HG02885 (cell line): Measurements from ENCODE around the gene GATAD2B.
"Not testable (repeated sequence)": the region's sequence is repeated elsewhere in the genome, so short reads cannot be mapped to it uniquely, and the experiment has no call there.

Experiments
- ATAC-seq: cut with Tn5 transposase; IDR thresholded peaks from one replicate; pipeline ENCODE4 v1.9.1; 2021; ENCODE audit warnings: mild to moderate bottlenecking; ENCODE audit not compliant: unreplicated experiment, poor library complexity

GATAD2B gene

DNA sequence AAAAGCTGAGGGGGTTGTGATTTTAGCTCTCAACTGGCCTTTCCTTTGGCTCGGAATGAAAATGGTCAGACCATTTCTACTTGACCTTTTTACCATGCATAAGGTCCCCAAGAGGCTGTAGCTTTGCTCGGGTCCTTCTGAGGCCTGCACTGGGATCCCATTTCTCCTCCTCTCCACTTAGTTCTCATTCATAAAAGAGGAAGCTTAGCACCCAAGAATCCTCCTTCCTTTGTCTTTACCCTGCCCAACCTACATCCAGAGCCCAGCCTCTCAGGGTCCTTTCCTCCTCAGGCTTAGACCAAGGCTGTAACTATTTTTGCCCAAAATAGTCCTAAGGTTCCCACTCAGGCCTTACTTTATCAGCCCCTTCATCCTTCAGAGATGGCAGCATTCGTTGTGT, 153.6 kb downstream of the GATAD2B start:
- ATAC-seq: no peak

DNA sequence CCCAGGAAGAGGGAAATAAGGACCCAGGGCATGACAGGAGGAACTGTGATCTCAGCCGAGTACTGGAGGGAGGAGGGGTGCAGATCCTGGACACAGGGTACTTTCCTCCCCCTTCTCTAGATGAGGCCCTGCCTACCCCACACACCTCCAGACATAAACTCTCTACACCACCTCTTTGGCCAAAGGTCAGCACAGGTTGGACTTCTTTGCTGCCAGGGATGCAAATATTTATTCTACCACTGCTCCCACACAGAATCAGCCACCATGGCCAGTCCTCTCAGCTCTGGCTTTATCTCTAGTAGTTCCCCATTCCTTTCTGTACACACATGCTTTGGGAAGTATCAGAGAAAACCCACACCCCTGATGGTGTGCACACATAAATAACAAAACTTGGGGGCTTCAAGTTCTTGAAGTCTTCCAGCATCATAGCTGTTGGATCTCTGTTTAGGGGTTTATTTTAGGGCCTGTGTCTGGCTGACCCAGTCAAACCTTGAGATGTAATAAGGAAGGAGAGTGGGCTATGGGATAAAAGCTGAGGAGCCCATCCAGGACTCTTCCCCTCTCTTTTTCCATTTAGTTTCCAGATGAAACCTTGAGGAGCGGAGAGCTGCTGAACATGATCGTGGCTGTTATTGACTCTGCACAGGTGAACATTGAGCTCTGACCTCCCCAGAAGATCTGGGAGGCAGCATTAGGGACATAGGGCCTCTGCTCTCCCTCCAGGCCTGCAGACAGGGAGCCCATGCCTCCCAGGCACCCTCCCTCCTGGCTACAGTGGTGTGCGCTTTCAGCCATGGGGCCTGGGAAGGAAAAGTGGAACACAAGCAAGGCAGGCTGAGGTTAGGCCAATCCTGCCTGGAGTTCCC, 154.2 kb downstream of the GATAD2B start:
- no peak for ATAC-seq

DNA sequence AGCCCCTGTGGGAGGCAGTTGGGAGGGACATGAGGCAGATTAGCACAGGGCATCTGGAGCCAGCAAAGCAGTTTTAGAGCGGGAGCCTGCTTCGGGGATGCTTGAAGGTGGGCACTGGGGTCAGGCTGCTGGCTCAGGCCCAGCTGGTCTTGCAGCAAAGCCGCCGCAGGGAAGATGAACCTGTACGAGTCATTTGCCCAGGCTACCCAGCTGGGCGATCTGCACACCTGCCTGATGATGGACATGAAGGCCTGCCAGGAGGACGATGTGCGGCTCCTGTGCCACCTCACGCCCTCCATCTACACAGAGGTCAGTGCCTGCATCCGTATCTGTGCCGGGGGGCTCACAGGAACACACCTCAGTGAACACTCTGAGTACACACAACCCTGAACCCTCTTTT, 155.3 kb downstream of the GATAD2B start:
- ATAC-seq: no peak

DNA sequence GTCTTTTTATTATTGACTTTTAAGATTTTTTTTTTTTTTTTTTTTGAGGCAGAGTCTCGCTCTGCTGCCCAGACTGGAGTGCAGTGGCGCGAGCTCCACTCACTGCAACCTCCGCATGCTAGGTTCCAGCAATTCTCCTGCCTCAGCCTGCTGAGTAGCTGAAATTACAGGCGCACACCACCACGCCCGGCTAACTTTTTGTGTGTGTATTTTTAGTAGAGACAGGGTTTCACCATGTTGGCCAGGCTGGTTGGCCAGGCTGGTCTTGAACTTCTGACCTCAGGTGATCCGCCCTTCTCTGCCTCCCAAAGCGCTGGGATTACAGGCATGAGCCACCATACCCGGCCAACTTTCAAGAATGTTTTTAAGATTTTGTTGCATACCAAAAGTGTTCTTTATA, 156.1 kb downstream of the GATAD2B start:
- not testable (repeated sequence) for ATAC-seq

DNA sequence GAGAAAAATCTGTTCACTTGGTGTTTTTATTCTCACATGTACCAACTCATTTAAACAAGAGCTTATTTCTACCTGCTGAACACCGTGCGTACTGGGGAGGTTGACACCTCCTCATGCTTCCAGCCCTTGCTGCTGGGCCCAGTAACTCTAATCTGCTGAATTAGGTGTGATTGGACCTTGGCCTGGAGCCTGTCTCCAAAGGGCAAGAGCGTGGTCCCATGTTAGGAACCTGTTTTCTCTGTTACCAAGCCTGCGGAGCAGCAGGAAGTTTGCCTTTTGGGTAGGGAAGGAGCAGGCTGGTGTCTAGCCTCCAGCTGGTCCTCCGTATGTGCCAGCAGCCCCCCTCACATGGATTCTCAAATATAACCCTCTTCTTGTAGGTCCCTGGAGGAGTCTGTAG, 158.5 kb downstream of the GATAD2B start:
- ATAC-seq: no peak

DNA sequence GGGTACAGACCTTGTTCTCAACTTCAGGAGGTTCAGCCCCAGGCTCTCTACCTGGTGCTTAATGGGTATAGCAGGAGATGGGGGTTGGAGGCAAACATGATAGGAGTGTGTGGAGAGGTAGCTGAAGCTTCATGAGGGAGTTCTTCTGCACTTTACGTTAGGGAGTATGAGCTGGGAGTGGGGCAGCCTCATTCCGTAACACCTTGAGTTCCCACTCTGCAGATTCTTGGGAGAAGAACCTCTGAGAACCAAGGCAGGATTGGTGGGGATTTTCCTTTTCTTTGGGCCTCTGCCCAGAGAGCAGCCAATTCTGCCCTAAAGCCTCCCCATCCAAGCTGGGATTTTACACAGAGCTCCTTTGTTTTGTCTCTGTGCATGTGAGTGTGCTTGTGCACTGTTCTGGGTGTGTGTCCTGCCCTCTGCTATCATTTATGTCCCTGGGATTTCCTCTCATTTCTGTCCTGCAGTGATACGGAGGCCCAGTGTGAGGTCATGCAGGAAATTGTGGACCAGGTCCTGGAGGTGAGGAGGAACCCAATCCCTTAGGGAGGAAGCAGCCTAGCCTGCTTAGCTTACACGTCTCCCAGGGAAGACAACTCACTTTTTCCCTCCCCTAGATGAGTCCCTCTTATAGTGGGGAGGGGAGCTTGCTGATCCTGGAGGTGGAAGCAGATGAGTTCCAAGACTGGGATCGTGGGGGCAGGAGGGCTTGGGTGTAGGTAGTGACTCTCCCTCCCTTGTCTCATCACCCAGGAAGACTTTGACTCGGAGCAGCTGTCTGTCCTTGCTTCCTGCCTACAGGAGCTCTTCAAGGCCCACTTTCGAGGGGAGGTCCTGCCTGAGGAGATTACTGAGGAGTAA, 159.2 kb downstream of the GATAD2B start:
- no peak for ATAC-seq

DNA sequence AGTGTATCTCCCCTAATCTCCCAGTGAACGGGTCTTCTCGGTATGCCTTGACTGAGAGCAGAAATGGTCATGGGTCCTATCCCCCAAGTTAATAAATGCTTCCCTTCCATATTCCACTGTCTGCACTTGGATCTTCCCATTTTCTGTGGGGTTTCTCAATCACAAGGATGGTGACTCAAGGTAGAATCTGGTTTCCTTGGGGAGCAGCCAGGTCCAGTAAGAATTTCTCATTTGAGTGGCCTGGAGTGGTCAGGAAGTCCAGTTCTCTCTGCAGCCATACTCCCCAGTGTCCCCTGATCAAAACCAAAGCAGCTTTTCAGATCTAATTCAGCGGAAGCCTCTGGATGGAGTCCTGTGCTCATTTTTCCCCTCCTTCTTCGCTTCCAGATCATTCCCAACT, 162.3 kb downstream of the GATAD2B start:
- ATAC-seq: no peak
